Mesothelial cell of epicardium (in vitro differentiated cells): ENCODE measurements around the gene CELF2. TPM values are rescaled to one million over a fixed set of nuclear protein-coding genes. Genes with fewer than 3 reads are reported as not detected.

Source experiments
- DNase-seq, 2 experiments: peaks; one replicate each; pipeline ENCODE4 v3.0.0; 2021; ENCODE audit warnings: low spot score in 2 of 2; ENCODE audit not compliant: unreplicated experiment in 2 of 2
- H3K27ac Mint-ChIP-seq: 2 replicates; pipeline ENCODE4 v1.8.0; 2021; ENCODE audit warnings: mixed read lengths
- H3K27me3 Mint-ChIP-seq: 2 replicates; pipeline ENCODE4 v1.8.0; 2021; ENCODE audit warnings: low read depth, mixed read lengths
- H3K36me3 Mint-ChIP-seq: 2 replicates; pipeline ENCODE4 v1.8.0; 2021; ENCODE audit warnings: mixed read lengths
- H3K4me1 Mint-ChIP-seq: 2 replicates; pipeline ENCODE4 v1.8.0; 2021; ENCODE audit warnings: mixed read lengths
- H3K4me3 Mint-ChIP-seq: 2 replicates; pipeline ENCODE4 v1.8.0; 2021; ENCODE audit warnings: mild to moderate bottlenecking, moderate library complexity, mixed read lengths
- H3K9me3 Mint-ChIP-seq: 2 replicates; pipeline ENCODE4 v1.8.0; 2021; ENCODE audit warnings: mixed read lengths
- CTCF ChIP-seq: fragments of 200-600 bp; sonication (generic); IDR thresholded peaks from one replicate; pipeline ENCODE4 v1.5.0; 2021; ENCODE audit warnings: antibody characterized with exemption; ENCODE audit not compliant: unreplicated experiment
- total RNA-seq: library from RNA; stranded (reverse); gene quantifications from 3 replicates; pipeline ENCODE4 v1.2.1, GENCODE V29; 2021

CELF2 gene
- total RNA-seq, 1 donor from 2014 or later: 24.0 TPM

GRCh38 chr10:11197266-11197712, 179.6 kb downstream of the CELF2 start:
- Mint-ChIP-seq H3K27ac (no peak overlapping the region), H3K4me1 (peaks cover 8% of the 10 kb centered on the region), H3K27me3 (peaks cover 53% of the 10 kb centered on the region), H3K4me3 (no peak overlapping the region), H3K9me3 (peaks cover 12% of the 10 kb centered on the region), H3K36me3 (no peaks in the 10 kb centered on the region)
- no peak for TF ChIP-seq CTCF
- DNase-seq: no peak

DNA sequence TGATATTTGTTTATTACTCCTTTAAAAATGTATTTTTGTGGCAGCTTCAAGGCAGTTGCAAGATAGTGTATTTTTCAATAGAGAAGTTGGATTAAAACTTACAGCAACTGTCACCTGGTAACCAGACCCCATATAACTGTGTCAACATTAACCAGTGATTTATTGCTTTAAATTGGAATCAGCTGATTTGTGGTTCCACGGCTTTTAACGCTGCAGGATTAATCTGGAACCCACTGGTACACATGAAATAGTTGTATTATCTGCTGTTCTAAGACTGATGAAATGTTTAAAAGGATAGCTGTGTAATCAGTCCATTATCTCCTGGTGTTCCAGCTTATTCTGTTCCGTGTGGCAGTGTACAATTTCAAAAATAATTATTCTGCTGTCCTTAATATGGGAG, 180.2 kb downstream of the CELF2 start:
- Mint-ChIP-seq H3K27me3 (peaks cover 51% of the 10 kb centered on the region), H3K9me3 (peaks cover 12% of the 10 kb centered on the region), H3K4me3 (no peak overlapping the region), H3K4me1 (peaks cover 8% of the 10 kb centered on the region), H3K27ac (no peak overlapping the region), H3K36me3 (no peaks in the 10 kb centered on the region)
- TF ChIP-seq CTCF: no peak
- DNase-seq: no peak

- Mint-ChIP-seq H3K27ac (no peak overlapping the region), H3K27me3 (peaks cover 27% of the 10 kb centered on the region), H3K9me3 (peaks cover 12% of the 10 kb centered on the region), H3K36me3 (no peaks in the 10 kb centered on the region), H3K4me3 (no peak overlapping the region), H3K4me1 (peaks cover 33% of the 10 kb centered on the region)
- DNase-seq: no peak
- no peak for TF ChIP-seq CTCF
These were observed 184.2 kb downstream of the CELF2 start for GRCh38 chr10:11201911-11202310.

GRCh38 chr10:11204351-11204942, 186.8 kb downstream of the CELF2 start:
- H3K27me3 Mint-ChIP-seq: peaks cover 16% of the 10 kb centered on the region
- TF ChIP-seq CTCF: no peak
- peak in 1 of 2 experiments; percentile 45 for DNase-seq
- peaks cover 12% of the 10 kb centered on the region for H3K9me3 Mint-ChIP-seq
- H3K36me3 Mint-ChIP-seq: no peaks in the 10 kb centered on the region
- peaks cover 30% of the 10 kb centered on the region for H3K4me1 Mint-ChIP-seq
- H3K27ac Mint-ChIP-seq: peak overlapping the region; percentile 37
- H3K4me3 Mint-ChIP-seq: peak overlapping the region; percentile 58

- no peak overlapping the region for H3K27ac Mint-ChIP-seq
- no peaks in the 10 kb centered on the region for H3K36me3 Mint-ChIP-seq
- peaks cover 12% of the 10 kb centered on the region for H3K9me3 Mint-ChIP-seq
- no peak for DNase-seq
- no peak overlapping the region for H3K4me3 Mint-ChIP-seq
- H3K27me3 Mint-ChIP-seq: peaks cover 12% of the 10 kb centered on the region
- no peak for TF ChIP-seq CTCF
- H3K4me1 Mint-ChIP-seq: peaks cover 32% of the 10 kb centered on the region
These were observed 187.5 kb downstream of the CELF2 start for GRCh38 chr10:11205030-11205772.
